Pulmonary artery endothelial cell (primary cell): ENCODE measurements around the gene KAZN. TPM values are rescaled to one million over a fixed set of nuclear protein-coding genes. Genes with fewer than 3 reads are reported as not detected.
"Not testable (repeated sequence)": the region's sequence is repeated elsewhere in the genome, so short reads cannot be mapped to it uniquely, and the experiment has no call there.

Experiments
- DNase-seq: peaks from one replicate; pipeline ENCODE4 v3.0.0-alpha.2; 2011; ENCODE audit warnings: low read depth, low spot score
- total RNA-seq: library from RNA; depleted of rRNA; stranded (reverse); fragments of >200 nt; gene quantifications from 2 replicates; pipeline ENCODE4 v1.2.3, GENCODE V29; 2014

The KAZN gene
- 0.73 and 0.85 TPM in 2 replicates for total RNA-seq

DNA sequence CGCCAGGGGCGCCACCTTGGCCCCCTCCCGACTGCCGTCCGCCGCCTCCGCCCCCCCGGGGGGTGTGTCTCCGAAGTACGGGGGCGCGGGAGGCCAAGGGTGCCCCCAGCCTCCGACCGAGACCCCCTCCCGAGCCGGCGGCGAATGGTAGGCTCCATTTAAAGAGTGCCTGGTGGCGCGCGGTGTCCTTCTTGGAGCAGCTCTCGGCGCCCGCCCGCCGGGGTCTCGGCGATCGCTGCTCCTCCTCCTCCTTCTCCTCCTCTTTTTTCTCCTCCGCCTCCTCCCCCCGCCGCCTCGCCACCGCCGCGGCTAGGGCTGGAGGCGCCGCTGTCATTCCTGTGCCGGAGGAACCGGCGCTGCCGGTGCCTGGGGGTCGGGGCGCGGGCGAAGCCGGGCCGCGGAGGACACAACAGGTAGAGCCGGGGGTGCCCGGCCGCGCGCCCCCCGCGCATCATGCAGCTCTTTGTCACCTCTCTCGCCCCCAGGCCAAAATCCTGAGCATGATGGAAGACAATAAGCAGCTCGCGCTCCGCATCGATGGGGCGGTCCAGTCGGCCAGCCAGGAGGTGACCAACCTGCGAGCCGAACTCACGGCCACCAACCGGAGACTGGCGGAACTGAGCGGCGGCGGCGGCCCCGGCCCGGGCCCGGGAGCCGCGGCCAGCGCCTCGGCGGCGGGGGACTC, at the start of gene KAZN:
KAZN (plus strand) TSS at position 188 of the 685 bp plus-strand sequence.
- no peak for DNase-seq

DNA sequence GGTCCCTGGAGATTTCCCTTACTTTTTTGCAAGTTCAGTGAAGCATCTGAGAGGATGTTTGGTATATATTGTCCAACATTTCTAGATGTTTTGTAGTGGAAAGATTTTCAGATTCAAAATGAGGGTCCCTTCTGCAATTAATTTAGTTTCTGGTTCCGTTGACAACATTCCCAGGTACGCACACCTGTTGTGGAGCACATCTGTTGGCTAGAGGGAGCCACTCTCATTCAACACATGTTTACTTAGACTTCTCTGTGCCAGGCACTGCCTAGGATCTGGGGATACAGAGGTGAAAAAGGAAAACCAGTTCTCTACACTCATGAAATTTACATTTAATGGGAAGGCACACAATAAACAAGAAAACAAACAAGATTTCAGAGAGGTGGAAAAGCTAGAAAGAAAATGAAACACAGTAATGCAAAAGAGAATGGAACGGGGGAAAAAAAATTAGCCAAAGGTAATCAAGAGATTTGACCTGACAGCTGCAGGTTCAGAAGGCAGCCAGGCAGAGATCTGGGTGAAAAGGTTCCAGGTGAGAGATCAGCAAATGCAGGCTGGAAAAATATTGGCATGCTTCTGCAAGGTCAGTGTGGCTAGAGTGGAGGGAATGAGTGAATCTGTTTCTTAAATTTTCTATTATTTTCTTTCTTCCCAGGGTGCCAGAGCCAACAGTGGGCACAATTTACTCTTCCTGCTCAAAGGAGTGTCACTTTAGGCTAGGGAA, 48.4 kb upstream of the KAZN start:
- DNase-seq = no peak

DNA sequence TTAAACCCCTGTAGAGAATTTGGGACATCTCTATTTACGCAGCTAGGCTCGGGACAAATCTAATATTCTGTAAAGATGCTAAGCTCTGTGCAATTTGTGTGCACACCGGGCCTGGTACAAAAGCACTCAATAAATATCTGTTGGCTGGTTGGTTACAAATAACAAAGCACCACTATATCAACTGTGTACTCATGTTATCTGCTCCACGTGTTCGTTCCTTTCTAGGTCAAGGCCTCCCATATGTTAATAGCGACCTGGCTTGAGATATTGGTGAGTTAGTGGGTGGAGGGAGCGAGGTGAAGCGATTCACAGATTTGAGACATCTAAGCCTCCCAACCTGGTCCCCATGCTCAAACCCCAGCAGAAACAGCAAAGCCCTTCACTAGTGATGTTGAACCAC, 47.1 kb upstream of the KAZN start:
- DNase-seq = no peak

DNA sequence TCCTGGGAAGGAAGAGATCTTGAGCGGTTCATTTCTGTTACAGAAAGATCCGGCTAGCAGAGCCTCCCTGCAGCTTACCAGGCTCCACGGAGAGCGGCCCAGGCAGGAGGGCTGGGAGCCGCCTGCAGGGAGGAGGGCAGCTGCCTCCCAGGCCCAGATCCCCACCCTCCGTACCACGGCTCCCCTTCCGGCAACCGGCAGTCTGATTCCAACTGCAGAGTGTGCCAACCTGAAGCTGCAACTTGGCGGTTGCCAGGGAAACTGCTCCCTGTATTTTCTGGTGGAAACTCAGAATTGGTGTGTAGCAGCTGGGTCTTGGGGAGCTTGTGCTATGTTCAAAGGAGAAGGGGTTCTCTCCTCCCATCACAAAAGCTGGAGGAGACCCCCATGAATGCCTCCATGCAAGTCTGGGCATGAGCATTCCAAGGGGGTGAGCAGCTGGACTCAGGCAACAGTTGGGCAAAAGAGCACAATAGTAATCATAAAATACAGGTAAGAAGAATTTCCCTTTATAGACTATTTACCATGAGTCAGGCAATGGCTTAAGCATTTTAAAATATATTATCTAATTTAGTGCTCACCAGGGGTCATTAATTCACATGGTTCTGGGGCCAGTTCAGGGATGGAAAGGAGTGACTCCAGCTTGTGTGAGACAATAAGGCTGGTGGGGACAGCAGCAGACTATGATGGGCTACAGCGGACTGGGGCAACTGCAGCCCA, 46.1 kb upstream of the KAZN start:
- DNase-seq = no peak

DNA sequence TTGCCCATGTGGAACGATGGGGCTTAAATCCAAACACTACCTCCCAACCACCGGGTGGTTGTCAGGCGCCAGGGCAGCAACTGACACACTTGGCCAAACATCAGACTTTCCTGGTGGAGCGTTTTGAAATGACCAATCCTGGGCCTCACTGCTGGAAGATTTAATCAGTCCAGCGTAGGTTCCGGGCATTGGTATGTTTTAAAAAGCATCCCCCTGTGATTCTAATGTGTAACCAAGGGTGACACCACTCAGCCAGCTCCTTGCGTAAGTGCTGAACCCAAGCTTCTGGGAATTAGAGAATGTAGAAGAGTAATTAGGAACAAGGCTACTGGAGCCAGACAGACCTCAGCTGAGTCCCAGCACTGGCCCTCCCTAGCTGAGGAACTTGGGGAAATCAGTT, 44.8 kb upstream of the KAZN start:
- no peak for DNase-seq

DNA sequence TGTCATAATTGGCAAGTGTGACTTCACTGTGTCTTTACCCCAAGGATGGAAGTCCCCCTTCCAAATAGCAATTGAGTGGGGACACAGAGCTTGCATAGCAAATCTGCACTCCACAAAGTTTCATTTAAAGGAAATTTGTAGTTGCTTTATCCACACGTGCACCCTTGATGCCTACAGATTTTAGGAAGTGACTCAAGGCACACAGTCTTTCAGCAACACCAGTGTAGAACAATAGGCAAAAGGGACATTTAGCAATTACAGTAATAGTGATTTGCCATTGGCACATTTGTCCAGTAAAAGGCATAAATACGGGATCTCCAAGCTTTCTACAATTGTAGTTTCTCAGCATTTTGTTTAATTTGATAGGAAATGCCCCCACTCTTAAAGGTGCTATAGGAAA, 43.4 kb upstream of the KAZN start:
- DNase-seq = no peak

DNA sequence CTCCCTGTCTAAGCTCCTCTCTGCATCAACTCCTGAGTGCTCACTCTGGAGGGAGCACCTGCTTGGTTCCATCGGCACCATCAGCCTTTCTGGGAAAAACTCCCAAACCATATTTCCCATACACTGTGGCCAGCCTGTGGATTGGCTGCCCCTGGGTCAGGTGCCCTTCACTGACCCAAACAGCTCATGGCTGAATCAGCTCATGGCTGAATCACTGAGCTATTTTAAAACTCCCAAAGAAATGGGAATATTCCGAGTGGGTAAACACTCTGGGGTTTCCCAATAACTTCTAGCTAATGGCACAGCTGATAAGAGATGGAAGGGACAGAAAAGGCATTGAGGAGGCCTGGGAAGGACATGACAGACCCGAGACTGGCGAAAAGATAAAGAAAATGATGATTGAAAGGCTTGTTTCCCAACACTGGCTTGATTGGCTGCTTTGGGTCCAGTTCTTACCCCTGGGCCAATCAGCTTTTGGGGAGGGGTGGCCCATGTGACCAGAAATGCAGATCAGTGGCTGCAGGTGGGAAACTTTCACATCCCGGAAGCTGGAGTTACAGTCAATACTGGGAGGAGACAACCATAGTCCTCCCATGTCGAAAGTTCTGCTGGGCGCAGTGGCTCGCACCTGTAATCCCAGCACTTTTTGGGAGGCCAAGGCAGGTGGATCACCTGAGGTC, 37.3 kb upstream of the KAZN start:
- no peak for DNase-seq

DNA sequence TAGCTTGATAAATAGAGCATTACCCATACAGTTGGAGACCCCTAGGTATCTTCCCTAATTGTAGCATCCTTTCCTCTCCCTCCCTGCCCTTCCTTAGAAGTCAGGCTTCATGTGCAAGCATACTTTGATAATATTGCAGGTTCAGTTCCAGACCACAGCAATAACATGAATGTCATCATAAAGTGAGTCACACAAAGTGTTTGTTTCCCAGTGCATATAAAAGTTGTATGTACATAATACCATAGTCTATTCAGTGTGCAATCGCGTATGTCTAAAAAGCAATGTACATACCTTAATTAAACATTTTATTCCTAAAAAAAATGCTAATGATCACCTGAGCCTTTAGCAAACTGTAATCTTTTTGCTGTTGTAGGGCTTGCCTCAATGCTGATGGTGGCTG, 33.4 kb upstream of the KAZN start:
- no peak for DNase-seq

DNA sequence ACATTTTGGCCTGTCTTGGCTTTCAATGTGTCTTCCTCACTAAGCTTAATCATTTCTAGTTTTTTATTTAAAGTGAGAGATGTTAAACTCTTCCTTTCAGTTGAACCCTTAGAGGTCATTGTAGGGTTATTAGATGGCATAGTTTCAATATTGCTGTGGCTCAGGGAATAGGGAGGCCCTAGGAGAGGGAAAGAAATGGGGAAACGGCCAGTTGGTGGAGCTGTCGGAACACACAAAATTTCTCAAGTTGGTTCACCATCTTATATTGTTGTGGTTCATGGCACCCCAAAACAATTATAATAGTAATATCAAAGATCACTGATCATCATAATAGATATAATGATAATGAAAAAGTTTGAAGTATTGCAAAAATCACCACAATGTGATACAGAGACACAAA, 31.4 kb upstream of the KAZN start:
- DNase-seq = no peak

DNA sequence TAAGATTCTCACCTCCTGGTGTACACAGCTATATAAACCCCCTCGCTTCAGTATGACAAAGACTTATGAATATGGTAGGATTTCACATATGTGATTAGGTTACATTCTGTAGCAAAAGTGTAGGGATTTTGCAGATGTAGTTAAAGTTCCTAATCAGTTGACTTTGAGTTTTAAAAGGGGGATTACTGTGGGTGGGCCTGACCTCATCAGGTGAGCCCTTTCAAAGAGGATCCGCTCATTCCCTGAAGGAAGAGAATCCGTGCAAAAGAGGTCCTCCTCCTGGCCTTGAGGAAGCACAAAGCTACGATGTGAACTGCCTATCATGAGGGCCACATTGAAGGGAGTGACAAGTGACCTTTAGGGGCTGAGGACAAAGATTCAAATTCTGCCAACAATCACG, 30.6 kb upstream of the KAZN start:
- DNase-seq = no peak

DNA sequence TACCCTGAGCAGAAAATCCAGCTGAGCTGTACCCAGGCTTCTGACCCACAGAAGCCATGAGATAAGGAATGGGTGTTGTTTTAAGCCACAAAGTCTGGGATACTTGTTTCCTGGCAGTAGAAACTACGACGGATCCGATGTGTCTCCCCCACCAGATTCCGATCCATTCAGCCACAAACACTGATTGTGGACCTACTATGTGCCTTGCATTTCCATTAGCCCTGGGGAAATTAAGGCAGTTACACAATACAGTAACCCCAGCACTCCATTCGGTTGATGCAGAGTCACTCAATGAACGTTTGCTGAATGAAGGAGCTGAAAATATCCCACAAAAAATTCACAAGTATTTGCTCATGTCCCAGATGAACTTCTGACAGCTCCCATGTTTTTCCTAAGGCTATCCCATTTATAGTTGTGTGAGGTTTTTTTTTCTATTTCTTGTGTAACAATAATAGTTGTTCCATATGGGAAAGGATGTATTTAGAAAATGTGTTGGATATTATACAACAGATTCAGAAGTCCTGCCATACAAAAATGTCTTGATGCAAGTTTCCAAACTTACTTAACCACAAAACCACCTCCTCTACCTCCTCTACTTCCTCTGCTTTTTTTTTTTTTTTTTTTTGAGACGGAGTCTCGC, 29.6 kb upstream of the KAZN start:
- DNase-seq = no peak

DNA sequence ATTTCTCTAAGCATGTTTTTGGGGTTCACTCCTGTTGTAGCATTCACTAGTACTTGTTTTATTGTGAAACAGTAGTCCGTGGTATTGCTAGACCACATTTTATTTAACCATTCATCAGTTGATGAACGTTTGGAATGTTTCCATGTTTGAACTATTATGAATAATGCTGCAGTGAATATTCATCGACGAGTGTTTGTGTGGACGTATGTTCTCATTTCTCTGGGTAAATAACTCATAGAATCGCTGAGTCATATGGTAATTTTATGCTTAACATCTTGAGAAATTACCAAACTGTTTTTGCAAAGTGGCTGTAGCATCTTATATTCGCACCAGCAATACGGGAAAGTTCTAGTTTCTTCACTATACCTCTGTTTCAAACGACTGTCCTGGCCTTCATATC, 28.0 kb upstream of the KAZN start:
- DNase-seq = no peak

DNA sequence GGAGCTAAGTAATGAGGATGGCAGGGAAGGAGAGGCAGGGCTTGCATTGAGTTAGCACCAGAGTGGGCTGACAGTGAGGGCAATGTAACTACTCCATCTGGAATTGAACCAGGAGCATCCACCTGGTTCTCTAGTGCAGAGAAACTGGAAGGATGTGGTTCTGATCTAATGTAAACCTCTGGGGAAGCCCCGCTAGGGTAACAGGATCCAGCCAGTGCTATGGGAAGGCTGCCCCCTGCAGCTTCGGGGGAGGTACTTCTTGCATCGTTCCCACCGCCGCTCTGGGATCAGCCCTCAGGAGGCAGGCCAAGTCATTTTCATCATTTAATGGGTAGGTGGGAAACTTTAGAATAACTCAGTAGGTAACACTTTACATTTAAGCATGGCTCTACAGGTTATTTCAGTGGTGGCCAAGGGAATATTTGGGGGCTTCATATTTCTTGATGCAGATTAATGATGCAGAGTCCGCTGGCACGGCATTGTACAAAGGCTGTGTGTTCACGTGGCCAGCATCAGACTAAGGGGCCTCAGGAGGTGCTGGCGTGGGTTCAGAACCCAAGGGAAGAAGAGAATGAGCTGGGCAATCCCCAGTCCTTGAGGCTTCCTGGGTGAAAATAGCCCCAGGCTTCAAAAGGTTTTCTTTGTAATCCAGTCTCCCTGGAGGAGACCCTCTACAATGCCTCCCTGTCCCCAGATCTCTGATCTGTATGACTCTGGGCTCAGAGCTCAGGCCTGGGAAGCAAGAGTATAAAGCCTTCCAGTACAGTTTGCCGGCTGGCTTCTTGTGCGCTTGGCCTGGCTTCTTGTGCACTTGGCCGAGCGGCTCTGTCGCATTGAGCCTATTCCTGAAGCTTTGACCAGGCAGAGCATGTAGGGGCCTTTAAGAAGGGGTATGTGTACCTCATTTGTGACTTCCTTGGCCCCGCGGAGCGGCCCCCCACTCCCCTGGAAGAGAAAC, 26.4 kb upstream of the KAZN start:
- DNase-seq = no peak

DNA sequence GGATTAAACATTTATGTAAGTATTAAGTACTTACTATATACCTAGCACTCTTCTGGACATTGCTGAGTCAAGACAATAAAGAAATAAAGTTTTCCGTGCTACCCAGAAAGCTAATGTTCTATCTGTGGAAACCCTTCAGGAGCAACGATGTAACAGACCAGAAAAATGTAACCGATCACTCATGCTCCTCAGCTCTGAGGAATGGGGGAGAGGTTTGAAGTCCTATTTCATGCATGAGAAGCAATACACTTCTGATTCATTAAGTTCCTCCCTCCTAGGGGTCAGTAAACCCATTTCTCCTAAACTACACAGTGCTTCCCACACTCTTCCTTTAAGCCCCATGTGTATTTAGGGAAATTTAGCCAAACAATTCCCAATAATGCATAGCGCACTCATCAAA, 25.6 kb upstream of the KAZN start:
- DNase-seq = no peak

DNA sequence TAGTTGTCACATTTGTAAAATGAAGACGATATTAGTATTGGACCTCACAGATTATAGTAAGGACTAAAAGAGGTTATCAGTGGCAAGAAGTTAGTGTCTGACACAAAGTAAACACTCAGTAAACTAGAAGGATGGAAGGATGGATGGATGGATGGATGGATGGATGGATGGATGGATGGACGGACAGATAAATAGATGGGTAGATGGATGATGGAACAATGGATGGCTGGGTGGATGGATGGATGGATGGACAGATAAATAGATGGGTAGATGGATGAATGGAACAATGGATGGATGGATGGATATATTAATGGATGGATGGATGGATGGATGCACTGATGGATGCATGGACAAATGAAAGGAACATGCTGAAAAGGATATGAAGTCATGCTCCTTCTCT, 22.3 kb upstream of the KAZN start:
- no peak for DNase-seq

DNA sequence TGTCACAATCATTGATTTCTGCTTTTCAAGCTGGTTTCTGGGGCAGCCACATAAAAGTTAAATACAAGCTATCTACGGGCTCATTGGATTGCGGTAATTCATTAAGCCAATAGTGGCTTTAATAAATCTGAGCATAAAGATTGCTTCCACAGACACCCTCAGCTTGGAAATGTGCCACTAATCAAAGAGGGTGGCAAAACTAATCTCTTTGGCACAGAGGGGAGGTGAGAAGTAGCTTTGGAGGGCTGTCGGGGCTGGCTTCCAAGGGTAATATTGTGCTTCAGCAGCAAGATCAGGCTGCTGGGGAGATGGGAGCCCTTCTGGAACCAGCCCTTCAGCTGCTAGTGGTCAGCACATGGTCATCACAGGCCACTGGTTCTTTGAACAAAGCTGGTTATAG, 21.2 kb upstream of the KAZN start:
- no peak for DNase-seq

DNA sequence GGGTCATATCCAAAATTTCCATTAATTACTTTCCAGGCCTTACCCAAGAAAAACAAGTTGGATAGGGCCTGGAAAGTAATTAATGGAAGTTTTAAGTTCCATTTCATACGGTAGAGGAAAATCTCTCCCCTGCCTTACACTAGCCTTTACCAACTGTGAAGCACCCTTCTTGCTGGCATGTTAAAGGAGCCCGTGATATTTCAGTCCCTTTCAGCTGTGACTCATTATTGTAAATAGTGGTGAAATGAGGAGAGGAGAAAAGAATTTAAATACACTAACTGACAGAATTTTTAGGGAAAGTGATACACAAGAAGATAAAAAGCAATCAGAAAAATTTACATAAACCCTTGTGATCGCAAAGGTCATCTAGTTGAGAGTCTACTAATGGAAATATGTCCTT, 20.3 kb upstream of the KAZN start:
- DNase-seq = no peak

DNA sequence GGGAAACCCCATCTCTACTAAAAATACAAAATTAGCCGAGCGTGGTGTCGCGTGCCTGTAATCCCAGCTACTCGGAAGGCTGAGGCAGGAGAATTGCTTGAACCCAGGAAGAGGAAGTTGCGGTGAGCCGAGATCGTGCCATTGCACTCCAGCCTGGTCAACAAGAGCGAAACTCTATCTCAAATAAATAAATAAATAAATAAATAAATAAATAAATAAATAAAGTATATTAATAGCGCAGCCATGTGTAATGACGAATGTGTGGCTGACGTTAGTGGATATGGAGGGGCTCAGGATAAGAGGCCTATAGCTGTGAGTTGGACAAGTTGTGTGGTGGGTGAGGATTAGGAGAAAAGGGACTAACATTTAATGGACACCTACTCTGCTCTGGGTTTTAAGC, 18.2 kb upstream of the KAZN start:
- DNase-seq = not testable (repeated sequence)

DNA sequence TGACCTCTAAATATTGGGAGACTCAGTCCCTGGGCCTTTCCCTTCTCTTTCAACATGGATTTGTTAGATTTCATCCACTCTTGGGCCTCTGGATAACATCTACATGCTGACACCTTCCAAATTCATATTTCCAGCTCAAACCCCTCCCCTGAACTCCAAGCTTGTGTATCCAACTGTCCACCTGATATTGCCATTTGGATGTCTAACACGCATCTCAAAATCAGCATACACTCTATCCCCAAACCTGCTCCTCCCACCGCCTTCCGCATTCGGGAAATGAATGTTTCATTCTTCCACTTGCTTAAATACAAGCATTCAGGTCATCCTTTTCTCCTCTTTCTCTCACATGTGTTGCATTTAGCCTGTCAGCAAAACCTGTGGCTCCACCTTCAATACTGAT, 17.5 kb upstream of the KAZN start:
- no peak for DNase-seq

DNA sequence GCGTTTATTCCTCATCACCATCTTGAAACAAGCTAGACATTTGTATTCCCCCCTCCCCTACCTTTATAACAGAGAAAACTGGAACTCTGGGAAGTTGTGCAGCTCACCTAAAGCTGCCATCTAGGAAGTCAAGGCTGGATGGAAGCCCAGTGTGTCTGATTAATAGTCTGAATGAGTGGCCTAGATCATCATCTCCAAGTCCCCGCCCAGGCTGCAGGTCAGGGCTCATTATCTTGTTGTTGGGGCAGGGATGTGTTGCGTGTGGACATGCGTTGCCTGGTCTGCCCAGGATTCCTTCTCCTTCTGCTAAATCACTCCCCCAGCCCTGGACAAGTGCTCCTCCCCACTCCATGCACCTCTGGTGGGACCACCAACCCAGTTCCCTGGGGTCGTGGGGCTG, 14.7 kb upstream of the KAZN start:
- no peak for DNase-seq

DNA sequence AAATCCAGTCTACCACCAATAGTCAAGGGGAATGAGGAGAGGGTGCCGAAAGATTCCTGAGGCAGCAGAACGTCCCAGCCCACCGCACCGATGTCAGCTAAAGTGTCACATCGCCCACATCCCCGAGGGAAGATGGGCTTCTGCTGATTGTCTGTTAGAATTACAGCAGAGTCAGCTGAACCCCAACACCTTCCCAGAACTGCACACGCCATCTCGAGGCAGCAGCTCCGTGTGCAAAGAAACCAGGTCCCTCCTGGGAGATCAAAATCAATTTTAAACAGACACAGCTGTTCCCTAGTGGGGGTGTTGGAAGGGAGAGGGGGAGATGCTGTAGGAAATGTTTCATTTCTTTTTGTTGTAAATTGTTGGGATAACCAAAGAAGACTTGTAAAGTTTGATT, 12.8 kb upstream of the KAZN start:
- DNase-seq = no peak
